ENCODE measurements around the gene TTC39B.

TTC39B gene

DNA sequence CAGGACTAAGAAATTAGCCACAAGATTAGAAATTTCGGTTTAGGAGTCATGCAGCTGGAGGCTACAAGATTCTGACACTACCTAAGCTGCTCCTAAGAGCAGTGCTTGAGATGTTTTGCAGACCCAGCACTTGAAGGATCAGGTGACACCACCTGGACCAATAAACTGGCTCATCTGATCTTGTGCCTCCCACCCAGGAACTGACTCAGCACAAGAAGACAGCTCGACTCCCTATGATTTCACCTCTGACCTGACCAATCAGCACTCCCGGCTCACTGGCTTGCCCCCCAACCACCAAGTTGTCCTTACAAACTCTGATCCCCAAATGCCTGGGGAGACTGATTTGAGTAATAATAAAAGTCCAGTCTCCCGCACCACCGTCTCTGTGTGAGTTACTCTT, 170.4 kb downstream of the TTC39B start:
- DNase-seq (ENCODE audit: low read depth in 1 of 2, low spot score in 1 of 2) = no peak

- peak in 1 of 2 donors; percentile 42 for DNase-seq (ENCODE audit: low read depth in 1 of 2, low spot score in 1 of 2)
These were observed 171.7 kb downstream of the TTC39B start for GRCh38 chr9:15135164-15135792.

DNA sequence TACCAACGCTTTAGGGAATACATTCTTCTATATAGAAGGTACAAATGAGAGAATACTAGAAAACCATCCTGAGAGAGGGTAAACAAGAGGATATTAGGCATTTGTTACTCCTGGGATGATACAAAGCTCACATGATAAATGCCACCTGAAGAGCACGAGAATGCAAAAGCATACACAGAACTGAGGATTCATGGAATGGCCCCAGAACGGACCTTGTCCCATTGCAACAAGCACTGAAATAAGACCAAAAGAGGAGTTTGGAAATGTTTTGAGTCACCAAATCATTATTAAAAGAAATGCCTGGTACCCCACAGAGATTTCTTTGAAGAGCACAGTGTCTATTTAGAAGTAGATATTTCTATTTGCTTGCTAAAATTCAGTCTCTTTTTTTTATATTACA, 173.5 kb downstream of the TTC39B start:
- no peak for DNase-seq (ENCODE audit: low read depth in 1 of 2, low spot score in 1 of 2)

DNA sequence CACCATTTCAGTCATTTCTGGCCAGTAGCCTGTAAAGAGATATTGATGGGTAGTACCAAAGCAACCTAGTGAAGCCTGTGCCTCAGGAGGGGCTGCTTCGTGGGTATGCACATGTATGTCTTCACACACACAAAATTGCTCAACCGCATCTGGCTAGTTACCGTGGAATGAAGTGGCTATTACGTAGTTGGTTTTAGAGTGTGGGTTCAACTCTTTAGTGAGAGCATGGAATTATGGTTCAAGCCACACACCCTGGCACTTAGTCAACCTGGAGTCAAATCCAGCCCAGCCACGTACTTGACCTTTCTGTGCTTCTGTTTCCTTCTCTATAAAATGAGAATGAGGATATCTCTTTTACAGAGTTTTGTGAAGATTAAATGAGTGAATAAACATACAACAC, 174.9 kb downstream of the TTC39B start:
- no peak for DNase-seq (ENCODE audit: low read depth in 1 of 2, low spot score in 1 of 2)

DNA sequence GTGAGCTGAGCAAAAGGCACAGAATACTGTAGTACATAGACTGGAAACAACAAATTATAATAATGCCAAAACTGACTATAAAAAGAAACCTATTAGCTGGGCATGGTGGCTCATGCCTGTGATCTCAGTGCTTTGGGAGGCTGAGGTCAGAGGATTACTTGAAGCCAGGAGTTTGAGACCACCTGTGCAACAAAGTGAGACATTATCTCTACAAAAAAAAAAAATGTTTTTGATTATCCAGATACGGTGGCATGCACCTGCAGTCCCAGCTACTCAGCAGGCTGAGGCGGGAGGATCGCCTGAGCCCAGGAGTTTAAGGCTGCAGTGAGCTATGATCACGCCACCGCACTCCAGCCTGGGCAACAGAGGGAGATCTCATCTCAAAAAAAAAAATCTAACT, 175.9 kb downstream of the TTC39B start:
- DNase-seq (ENCODE audit: low read depth in 1 of 2, low spot score in 1 of 2) = no peak

GRCh38 chr9:15127831-15128230, 179.2 kb downstream of the TTC39B start:
- DNase-seq (ENCODE audit: low read depth in 1 of 2, low spot score in 1 of 2) = no peak

- no peak for DNase-seq (ENCODE audit: low read depth in 1 of 2, low spot score in 1 of 2)
These were observed 185.4 kb downstream of the TTC39B start for GRCh38 chr9:15121630-15122029.

DNA sequence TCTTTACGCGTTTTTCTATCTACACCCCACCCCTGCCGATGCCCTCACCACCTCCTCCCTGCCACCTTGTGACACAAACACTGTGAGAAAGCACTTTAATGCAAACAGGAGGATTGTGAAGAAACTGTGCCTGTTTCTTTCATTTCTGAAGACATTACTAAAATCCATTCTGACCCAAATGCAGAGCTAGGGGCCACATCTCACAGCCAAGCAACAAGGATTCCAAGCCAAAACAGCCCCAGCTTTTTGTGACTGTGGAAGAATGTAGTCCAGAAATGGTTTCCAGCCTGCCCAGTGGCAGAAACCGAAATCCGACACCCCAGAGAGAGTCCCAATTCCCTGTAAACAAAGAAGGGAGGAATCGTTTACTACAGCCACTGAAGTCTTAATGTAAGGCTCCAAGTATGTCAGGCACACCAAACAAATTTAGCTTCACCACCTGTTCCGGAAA, 190.9 kb downstream of the TTC39B start:
- DNase-seq (ENCODE audit: low read depth in 1 of 2, low spot score in 1 of 2) = no peak

- no peak for DNase-seq (ENCODE audit: low read depth in 1 of 2, low spot score in 1 of 2)
These were observed 191.3 kb downstream of the TTC39B start for GRCh38 chr9:15115702-15116101.

- DNase-seq (ENCODE audit: low read depth in 1 of 2, low spot score in 1 of 2) = no peak
These were observed 192.0 kb downstream of the TTC39B start for GRCh38 chr9:15115041-15115440.
